UCSD-AML1 (cell line): ENCODE results near the gene SLF2.

Experiments used
- DNase-seq: peaks from one replicate; lab custom pipeline; 2025; ENCODE audit not compliant: unreplicated experiment; lab: John Stamatoyannopoulos, UW

Gene SLF2, protein sequence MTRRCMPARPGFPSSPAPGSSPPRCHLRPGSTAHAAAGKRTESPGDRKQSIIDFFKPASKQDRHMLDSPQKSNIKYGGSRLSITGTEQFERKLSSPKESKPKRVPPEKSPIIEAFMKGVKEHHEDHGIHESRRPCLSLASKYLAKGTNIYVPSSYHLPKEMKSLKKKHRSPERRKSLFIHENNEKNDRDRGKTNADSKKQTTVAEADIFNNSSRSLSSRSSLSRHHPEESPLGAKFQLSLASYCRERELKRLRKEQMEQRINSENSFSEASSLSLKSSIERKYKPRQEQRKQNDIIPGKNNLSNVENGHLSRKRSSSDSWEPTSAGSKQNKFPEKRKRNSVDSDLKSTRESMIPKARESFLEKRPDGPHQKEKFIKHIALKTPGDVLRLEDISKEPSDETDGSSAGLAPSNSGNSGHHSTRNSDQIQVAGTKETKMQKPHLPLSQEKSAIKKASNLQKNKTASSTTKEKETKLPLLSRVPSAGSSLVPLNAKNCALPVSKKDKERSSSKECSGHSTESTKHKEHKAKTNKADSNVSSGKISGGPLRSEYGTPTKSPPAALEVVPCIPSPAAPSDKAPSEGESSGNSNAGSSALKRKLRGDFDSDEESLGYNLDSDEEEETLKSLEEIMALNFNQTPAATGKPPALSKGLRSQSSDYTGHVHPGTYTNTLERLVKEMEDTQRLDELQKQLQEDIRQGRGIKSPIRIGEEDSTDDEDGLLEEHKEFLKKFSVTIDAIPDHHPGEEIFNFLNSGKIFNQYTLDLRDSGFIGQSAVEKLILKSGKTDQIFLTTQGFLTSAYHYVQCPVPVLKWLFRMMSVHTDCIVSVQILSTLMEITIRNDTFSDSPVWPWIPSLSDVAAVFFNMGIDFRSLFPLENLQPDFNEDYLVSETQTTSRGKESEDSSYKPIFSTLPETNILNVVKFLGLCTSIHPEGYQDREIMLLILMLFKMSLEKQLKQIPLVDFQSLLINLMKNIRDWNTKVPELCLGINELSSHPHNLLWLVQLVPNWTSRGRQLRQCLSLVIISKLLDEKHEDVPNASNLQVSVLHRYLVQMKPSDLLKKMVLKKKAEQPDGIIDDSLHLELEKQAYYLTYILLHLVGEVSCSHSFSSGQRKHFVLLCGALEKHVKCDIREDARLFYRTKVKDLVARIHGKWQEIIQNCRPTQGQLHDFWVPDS

DNA sequence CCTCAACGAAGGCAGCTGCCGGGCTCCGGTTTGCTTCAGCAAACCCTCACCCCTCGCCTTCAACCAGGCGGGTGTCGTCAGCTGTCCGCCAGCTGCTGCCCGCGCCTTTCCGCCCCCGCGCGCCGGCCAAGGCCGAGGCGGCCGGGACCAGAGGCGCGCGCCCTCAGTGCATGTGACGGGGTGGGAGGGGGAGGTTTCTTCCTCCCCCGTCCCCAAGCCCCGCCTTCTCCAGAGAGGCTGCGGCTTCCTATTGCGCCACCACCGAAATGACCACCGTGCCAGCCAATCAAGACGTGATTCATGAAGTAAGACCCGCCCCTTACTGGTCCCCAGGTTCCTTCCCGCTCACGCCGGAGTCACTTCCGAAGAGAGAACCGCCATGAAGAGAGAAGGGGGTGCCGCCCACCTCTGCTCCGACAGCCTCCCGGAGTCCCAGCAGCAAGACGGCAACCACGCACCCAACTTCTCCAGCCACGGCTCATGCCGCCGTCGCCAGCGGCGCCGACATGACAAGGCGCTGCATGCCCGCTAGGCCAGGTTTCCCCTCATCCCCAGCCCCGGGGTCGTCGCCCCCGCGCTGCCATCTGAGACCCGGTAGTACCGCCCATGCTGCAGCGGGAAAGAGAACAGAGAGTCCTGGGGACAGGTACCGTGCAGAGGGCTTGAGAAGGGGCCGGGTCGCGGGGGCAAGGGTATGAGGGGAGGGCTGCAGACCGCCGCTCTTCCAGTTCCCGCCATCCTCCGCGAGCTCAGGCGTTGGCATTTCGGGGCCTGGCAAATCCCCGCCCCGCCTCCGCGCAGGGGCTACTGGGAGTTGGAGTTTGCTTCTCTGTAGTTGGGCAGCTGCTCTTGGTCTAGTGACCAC lies at the start of gene SLF2:
Gene SLF2 (plus strand): TSS at position 359 of the 865 bp plus-strand sequence. CDS start 148 bp downstream, at position 507.
- DNase-seq: peak; percentile 96

GRCh38 chr10:100863433-100863832 lies 49.3 kb upstream of the SLF2 start:
- DNase-seq: no peak

DNA sequence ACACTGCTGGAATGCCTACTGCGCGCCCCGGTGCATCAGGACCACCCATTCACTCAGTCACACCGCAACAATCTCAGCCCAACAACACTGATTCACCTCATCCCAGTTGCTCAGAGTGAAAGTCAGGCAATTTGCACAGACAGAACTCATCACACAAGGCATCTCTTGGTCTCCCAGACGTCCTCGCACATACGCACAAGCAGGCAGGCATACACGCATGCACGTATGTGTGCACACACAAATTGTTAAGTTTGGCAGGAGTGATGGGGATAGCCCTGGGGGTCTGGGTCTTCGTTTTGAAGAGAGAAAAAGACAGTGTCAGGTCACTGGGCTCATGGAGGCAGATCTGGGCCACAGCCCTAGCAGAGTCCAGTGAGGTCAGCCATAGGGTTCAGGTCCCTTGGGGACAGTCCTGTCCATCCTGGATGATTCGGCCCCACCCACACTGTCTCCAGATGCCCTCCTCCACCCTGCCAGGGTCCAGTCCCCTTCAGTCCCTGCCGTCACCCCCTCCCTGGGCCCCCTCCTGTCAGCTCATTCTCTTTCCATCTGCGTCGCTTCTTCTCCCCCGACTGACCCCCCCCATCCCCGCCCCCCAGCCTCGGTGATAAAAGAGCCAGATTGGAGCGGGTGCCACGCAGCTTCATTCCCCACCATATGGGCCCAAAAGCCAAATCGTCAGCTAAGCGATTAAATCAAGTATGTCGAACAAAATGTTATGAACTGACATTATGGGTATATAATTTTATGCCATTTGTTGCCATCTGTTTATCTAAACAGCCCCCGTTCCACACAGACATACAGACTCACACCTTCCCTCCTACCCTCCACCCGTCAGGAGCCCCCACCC lies 48.5 kb upstream of the SLF2 start:
- no peak for DNase-seq

DNA sequence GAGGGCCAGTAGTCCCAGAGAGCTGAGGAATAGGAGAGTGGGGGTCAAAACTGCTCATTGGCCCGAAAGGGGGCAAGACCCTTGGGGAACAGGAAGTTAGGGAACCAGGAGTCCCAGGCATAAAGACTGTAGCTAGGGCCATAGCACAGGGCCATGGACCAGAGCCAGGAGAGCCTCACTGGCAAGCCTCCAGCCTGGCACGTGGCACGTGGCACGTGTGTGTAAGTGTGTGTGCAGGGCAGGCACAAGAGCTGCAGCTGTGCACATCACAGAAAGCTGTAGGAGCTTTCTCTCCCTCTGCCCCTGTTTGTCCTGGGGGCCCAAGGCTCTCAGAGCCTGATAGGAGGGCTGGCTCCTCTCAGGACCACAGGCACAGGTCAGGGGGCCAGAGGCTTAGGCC lies 47.8 kb upstream of the SLF2 start:
- no peak for DNase-seq

- no peak for DNase-seq
Observed at GRCh38 chr10:100866010-100866409, 46.8 kb upstream of the SLF2 start.

GRCh38 chr10:100866575-100867098 lies 46.1 kb upstream of the SLF2 start:
- no peak for DNase-seq

DNA sequence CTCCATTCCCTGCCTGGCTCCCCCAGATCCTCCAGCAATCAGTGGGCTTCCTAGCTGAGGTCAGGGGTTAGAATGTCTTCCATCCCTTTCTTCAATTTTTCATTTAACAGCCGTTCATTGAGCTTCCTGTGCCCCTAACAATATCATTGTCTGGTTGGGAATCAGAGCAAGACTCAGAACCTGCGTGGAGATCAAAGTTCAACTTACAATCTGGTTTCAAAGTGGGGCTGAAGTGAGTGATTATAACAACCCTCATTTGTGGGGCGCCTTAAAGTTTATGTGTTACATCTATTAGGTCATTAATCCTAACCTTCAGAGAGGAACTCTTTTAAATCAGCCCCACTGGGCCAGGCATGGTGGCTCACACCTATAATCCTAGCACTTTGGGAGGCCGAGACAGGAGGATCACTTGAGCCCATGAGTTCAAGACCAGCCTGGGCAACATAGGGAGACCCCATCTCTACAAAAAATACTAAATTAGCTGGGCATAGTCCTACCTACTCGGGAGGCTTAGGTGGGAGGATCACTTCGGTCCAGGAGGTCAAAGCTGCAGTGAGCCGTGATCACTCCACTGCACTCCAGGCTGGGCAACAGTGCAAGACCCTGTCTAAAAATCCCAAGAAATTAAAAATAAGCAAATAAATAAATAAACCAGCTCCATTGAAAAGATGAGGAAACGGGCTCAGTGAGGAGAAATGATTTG lies 45.4 kb upstream of the SLF2 start:
- DNase-seq: no peak

- DNase-seq: no peak
Observed at GRCh38 chr10:100868382-100868781, 44.4 kb upstream of the SLF2 start.

DNA sequence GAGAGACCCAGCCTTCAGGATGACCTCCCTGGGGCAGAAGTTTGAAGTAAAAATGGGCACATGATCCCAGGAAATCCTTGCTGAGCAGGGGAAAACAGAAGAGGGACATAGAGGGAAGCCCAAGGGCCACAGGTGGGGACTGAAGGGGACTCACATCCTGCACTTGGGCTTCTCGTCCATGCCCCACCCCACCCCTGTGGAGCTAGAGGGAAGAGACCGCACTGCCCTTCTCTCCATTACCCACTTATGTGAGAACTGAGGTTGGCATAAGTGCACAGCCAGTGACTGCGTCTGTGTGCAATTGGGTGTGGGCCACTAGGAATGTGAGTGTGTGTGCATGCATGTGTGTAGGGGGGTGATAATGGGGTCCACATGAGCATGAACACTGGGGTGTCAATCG lies 43.4 kb upstream of the SLF2 start:
- DNase-seq: no peak

- DNase-seq: peak; percentile 54
Observed at GRCh38 chr10:100872034-100872791, 40.5 kb upstream of the SLF2 start.

GRCh38 chr10:100873146-100873826 lies 39.5 kb upstream of the SLF2 start:
- no peak for DNase-seq

DNA sequence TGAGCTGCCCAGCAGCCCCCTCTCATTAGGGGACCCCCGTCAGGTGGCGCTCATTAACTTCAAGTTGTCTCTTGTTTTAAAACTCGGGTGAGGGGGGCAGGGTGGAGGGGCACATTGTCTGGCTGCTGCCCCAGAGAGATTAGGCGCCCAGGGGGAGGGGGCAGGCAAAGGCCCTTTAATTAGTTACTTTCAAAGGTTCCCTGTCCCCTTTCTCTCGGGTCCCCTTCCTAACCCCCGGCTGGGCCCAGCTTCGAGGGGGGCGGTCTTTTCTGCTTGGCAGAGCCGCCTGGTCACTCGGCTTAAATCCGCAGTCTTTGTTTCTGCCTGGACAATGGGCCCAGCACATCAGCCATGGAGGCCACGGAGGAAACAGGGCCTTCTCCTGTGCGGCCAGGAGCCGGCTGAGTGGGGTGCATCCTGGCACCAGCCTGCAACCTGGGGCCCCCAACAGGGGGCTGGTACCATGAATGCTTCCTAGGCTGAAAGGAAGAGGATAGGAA lies 38.9 kb upstream of the SLF2 start:
- no peak for DNase-seq

GRCh38 chr10:100874702-100875483 lies 37.9 kb upstream of the SLF2 start:
- DNase-seq: no peak

DNA sequence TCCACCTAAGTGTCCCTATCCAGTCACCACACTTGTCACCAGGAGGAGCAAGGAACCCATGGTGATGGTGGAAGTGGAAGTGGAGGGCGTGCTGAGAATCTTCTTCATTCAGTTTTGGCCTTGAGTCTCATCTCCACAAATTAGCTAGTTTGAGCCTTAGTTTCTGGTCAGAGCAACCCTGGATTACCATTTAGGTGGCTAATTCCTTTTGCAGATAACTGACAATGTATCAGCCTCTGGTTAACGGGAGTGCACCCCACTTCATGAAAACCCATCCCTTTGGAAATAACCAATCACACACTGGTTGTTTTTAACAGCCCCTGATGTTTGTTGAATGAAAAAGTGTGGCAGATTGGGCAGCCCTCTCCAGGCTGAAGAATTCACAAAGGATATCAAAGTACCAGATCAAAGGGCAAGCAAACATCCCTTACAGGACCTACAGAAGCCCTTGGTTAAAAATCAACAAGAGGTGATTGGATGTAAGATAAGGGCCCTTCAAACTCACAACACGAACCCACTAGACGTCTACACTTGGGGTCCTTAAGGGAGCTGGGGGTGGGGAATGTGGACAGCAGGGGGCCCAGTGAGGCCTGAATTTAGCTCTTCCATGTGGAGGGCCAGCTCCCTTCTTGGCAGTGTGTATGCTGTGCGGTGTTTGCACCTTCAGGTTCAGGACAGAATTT lies 37.1 kb upstream of the SLF2 start:
- no peak for DNase-seq

- DNase-seq: no peak
Observed at GRCh38 chr10:100876585-100877460, 35.9 kb upstream of the SLF2 start.
